ENCODE results near the gene AKAP8L.
"Not testable (repeated sequence)": the region's sequence is repeated elsewhere in the genome, so short reads cannot be mapped to it uniquely, and the experiment has no call there.

Gene AKAP8L

DNA sequence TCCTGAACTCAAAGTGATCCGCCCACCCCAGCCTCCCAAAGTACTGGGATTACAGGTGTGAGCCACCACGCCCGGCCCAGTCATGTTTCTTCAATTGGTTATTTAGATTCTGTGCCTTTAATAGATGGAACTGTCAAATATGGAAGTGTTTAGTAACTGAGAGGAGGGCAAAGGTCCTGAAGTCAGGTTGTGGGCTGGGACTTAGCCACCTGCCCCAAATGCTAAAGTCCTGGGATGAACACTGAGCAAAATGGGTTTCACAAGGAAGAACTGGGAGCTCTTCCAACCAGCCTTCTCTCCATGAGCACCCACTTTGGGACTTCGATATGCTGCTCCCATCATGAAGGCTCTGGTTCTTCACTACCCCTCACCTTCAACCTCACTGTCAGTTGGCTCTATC is 60.9 kb downstream of the AKAP8L start:
- no peak for DNase-seq (ENCODE audit: low read depth in 2 of 2)

DNA sequence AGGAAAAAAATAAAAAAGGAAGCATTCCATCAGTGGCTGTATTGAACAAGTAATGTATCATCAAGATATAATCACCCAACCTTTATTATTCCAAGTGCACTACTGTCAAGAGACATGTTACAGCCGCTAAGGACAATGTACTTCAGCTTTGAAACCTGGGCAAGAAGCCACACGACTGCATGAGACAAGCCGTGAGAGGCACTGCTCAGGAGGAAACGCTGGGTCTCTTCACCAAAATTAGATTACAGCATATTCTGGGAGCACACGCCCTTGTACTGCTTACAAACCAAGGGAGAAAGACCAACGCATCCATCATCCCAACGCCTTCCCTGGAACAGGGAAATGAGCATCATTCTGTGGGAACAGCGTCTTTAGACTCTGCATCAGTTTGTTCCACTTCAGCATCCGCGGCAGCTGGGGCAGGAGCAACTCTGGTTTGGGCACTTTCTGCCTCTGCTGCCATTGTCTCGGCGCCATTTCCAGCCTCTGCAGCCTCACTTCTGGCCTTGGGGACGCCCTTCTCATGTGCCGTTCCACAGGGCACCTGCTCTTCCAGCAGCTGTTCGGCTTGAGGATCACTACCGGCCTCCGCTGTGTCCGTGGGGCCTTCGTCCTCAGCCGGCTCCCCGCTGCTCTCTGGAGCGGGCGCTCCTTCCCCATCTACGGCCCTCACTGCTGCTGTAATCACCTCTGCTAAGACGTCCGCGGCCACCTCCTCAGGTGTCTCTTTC is 64.1 kb downstream of the AKAP8L start:
- no peak for DNase-seq (ENCODE audit: low read depth in 2 of 2)

DNA sequence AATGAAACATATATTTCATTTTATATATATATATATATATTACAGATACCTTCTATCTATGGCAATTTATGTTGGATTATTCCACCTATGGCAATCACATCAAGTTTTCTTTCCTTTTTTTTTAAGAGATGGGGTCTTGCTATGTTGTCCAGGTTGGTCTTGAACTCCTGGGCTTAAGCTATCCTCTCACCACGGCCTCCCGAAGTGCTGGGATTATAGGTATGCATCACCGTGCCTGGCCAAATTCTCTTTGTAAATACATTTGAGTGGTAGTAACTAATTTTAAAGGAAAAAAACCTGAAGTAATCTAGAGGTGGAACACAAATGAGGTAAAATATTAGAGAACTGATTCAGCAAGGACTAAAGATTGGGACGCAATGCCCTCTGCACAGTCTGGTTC is 64.9 kb downstream of the AKAP8L start:
- no peak for DNase-seq (ENCODE audit: low read depth in 2 of 2)

DNA sequence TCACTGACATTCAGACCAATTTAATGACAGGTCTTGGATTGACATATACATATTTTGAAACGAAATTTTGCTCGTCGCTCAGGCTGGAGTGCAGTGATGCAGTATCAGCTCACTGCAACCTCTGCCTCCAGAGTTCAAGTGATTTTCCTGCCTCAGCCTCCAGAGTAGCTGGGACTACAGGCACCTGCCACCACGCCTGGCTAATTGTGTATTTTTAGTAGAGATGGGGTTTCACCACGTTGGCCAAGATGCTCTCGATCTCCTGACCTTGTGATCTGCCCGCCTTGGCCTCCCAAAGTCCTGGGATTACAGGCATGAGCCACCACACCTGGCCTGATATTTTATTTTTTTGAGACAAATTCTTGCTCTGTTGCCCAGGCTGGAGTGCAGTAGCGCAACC is 66.3 kb downstream of the AKAP8L start:
- DNase-seq (ENCODE audit: low read depth in 2 of 2), result not testable (repeated sequence)

DNA sequence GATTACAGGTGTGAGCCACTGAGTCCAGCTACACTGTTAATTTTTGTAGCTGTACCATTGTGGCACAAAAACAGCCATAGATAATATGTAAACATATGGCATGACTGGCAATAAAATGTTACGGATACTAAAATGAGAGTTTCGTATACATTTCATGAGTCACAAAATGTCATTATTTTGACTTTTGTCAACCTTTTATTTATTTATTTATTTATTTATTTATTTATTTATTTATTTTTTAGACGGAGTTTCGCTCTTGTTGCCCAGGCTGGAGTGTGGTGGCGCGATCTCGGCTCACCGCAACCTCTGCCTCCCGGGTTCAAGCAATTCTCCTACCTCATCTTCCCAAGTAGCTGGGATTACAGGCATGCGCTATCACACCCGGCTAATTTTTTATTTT is 77.5 kb downstream of the AKAP8L start:
- not testable (repeated sequence) for DNase-seq (ENCODE audit: low read depth in 2 of 2)

DNA sequence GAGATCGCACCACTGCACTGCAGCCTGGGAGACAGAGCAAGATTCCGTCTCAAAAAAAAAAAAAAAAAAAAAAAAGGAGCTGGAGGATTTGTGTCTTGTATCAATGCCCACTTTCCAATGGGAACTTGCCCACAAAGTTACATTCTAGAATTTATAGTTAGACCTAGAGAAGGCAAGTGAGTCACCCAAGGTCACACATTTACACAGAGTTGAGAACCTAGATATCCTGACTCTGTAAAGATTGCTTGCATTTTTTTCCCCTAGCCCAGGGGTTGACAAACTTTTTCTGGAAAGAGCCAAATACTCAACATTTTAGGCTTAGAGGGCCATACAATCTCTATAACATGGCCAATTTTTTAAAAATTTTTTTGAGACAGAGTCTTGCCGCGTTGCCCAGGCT is 78.7 kb downstream of the AKAP8L start:
- DNase-seq (ENCODE audit: low read depth in 2 of 2), result no peak

DNA sequence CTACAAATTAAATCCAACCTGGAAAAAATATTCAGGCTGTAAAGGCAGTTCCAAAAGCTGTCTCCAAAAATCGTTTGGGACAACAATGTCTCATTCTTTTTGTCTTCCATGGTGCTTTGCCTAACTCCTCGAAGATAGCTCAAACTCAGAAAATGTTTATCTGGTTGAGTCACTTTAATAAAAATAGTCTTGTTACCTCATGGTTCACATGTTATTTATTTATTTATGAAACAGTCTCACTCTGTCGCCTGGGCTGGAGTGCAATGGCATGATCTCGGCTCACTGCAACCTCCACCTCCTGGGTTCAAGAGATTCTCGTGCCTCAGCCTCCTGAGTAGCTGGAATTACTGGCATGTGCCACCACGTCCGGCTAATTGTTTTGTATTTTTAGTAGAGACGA is 81.6 kb downstream of the AKAP8L start:
- no peak for DNase-seq (ENCODE audit: low read depth in 2 of 2)

DNA sequence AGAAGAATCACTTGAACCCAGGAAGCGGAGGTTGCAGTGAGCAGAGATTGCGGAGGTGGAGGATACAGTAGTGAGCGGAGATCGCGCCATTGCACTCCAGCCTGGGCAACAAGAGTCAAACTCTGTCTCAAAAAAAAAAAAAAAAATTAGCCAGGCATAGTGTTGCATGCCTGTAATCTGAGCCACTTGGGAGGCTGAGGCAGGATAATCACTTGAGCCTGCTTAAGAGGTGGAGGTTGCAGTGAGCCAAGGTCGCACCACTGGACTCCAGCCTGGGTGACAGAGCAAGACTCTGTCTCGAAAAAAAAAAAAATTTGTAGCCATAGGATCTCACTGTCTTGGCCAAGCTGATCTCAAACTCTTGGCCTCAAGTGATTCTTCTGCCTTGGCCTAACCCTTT is 82.8 kb downstream of the AKAP8L start:
- DNase-seq (ENCODE audit: low read depth in 2 of 2), result not testable (repeated sequence)

DNA sequence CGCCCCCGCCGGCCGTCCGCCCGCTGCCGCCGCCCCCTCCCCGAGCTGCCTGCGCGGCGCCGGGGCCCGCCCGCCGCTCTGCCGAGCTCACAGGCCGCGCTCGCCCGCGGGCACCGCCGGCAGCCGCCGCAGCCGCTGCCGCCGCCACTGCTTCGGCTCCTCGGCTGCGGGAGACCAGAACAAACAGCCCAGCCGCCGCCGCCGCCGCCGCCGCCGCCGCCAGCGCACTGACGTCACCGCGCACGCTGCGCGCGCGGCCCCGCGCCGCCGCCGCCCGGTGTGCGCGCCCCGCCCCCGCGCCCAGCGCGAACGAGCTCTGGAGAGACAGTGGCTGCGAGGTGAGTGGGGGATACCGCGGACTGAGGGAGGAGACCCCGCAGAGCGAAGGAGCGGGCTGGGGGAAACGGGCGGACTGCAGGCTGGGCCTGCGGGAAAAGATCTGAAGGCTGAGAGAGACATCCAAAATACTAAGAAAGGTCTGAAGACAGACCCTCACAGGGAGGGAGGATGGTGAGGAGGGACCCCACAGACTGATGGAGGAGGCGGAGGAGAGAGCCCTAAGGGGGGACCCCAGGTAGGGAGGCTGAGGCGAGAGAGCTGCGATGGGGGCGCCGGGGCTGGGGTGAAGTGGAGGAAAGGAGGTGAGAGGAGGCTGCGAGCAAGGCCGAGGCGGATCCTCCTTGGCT is 86.3 kb downstream of the AKAP8L start, which contains the start of gene BRD4:
BRD4 (minus strand) TSS at position 229 of the 686 bp plus-strand sequence. CDS start 59,440 bp downstream, outside the sequence.
- DNase-seq (ENCODE audit: low read depth in 2 of 2), result no peak

DNA sequence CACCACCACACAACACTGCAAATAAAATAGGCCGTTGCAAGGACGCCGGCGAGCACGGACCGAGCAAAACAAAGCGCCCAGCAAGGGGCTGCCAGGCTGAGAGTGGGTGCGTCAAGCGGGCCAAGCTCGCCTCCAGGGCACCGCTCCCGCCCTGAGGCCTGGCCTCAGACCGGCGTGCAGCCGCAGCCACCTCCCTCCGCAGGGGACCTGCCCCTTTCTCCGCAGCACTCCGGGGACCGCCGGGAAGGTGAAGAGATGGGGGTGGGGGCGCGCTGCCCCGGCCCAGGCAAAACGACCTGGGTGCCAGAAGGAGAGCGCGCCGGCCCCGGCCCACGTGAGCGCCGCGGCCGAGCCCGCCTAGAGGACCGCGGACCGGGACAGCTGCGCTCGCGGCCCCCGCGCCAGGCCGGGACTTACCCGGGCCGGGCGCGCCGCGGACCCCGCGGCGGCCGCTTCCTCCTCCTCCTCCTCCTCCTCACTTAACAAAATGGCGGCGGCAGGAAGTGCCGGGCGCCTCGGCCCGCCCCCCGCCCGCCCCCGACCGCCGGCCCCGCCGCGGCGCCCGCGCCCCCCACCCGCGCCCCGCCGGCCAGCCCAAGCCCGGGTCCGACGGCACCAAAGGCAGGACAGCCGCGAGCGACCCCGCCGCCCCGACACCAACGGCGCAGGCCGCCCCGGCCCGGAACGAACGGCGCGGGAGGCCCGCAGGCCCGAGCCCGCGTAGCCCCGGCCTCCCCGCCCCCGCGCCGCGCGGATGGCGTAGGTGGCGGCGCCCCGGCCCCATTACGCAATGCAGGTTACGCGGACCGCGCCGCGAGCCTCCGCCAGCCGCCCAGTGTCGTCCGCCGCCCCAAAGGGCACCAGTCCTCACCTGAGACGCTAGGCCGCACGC is 87.1 kb downstream of the AKAP8L start:
- DNase-seq (ENCODE audit: low read depth in 2 of 2), result no peak

DNA sequence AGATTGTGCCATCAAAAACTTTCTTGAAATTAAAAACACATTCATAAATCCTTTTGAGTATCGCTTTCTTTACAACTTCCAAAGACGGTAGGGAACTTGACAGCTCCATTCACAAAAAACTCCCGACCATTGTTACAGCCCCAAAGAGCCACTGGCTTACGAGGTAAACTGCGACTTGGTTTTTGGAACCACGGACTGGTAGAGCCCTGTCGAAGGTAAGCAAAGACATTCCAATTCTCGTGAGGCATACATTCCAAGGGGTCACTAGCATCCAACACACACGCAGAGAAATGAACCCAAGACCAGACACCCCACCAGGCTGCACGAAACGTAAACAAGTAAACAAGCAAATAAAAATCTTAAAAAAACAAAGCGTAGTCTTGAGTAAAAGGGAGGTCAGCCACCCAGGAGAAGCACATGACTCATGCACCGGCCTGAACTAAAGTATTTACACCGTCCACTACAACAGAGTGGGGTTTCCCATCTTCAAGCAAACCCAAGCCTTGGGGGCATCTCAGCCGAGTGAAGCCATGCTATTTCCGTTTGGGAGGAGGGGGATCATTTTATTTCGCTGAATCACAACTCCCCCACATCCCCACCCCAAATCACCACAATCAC is 87.9 kb downstream of the AKAP8L start:
- DNase-seq (ENCODE audit: low read depth in 2 of 2), result no peak
